ENCODE data around the gene TMEM250.

GRCh38 chr9:136105398-136106135 is 13.1 kb downstream of the TMEM250 start:
- TF ChIP-seq CTCF (IDR thresholded peaks at IDR 0.05 in 8 of 11, conservative IDR thresholded peaks at IDR 0.05 in 3 of 11) (no peak), POLR2A (IDR thresholded peaks at IDR 0.05) (no peak)
